ENCODE data around the gene ZSCAN18. TPM values are rescaled to one million over a fixed set of nuclear protein-coding genes. Genes with fewer than 3 reads are reported as not detected.

ZSCAN18 gene
- total and polyA plus RNA-seq, 5 experiments from 2014 or later, result 18.7 to 110 (median 30.0) TPM

GRCh38 chr19:58054901-58055874, 42.8 kb downstream of the ZSCAN18 start:
- Mint-ChIP-seq H3K4me3 (peak overlapping the region in 6 of 10 donors; percentile 30 to 58 (median 41)), H3K36me3 (peaks cover 21 to 45% (median 32%) of the 10 kb centered on the region in 3 donors), H3K9me3 (peaks cover 0 to 88% (median 40%) of the 10 kb centered on the region in 9 donors), H3K27me3 (peaks cover 5 to 30% (median 17%) of the 10 kb centered on the region in 5 donors), H3K27ac (no peak overlapping the region), H3K4me1 (peaks cover 6 to 12% (median 9%) of the 10 kb centered on the region in 4 donors)
- DNase-seq (peak in 1 of 10 donors; percentile 56), ATAC-seq (no peak)
- POLR2A ChIA-PET, result no interaction called here

GRCh38 chr19:58053480-58054156, 44.4 kb downstream of the ZSCAN18 start:
- no peak overlapping the region for H3K4me3 Mint-ChIP-seq
- peaks cover under 1 to 5% (median 4%) of the 10 kb centered on the region in 4 donors for H3K4me1 Mint-ChIP-seq
- H3K27me3 Mint-ChIP-seq, result peaks cover 8 to 25% (median 20%) of the 10 kb centered on the region in 5 donors
- ATAC-seq (no peak), DNase-seq (peak in 1 of 10 donors; percentile 48)
- H3K27ac Mint-ChIP-seq, result no peak overlapping the region
- POLR2A ChIA-PET, result no interaction called here
- peaks cover 0 to 88% (median 43%) of the 10 kb centered on the region in 9 donors for H3K9me3 Mint-ChIP-seq
- peaks cover 20 to 41% (median 40%) of the 10 kb centered on the region in 3 donors for H3K36me3 Mint-ChIP-seq

GRCh38 chr19:58052256-58052655, 45.8 kb downstream of the ZSCAN18 start:
- peaks cover 6 to 23% (median 22%) of the 10 kb centered on the region in 5 donors for H3K27me3 Mint-ChIP-seq
- ATAC-seq, result no peak
- POLR2A ChIA-PET, result no interaction called here
- H3K4me1 Mint-ChIP-seq, result peaks cover 0 to 4% (median 3%) of the 10 kb centered on the region in 4 donors
- H3K4me3 Mint-ChIP-seq, result no peak overlapping the region
- H3K27ac Mint-ChIP-seq, result no peak overlapping the region
- H3K36me3 Mint-ChIP-seq, result peaks cover 14 to 44% (median 33%) of the 10 kb centered on the region in 3 donors
- DNase-seq, result no peak
- H3K9me3 Mint-ChIP-seq, result peaks cover 0 to 90% (median 44%) of the 10 kb centered on the region in 9 donors

GRCh38 chr19:58047672-58048071, 50.4 kb downstream of the ZSCAN18 start:
- Mint-ChIP-seq H3K27ac (no peak overlapping the region), H3K27me3 (peaks cover 0 to 14% (median 0%) of the 10 kb centered on the region in 5 donors), H3K36me3 (peaks cover 10 to 41% (median 24%) of the 10 kb centered on the region in 3 donors), H3K4me3 (no peak overlapping the region), H3K4me1 (peaks cover 0 to 1% (median 0%) of the 10 kb centered on the region in 4 donors), H3K9me3 (peaks cover 9 to 90% (median 46%) of the 10 kb centered on the region in 9 donors)
- DNase-seq, result no peak
- POLR2A ChIA-PET, result no interaction called here
- ATAC-seq, result no peak

- ATAC-seq (no peak), DNase-seq (no peak)
- Mint-ChIP-seq H3K27me3 (peaks cover 0 to 15% (median 0%) of the 10 kb centered on the region in 5 donors), H3K36me3 (peaks cover 11 to 43% (median 22%) of the 10 kb centered on the region in 3 donors), H3K4me3 (no peak overlapping the region), H3K27ac (no peak overlapping the region), H3K9me3 (peaks cover 9 to 90% (median 45%) of the 10 kb centered on the region in 9 donors), H3K4me1 (peaks cover 0 to 1% (median 0%) of the 10 kb centered on the region in 4 donors)
- POLR2A ChIA-PET, result no interaction called here
Measured at GRCh38 chr19:58046856-58047255, 51.2 kb downstream of the ZSCAN18 start.

- Mint-ChIP-seq H3K4me3 (no peak overlapping the region), H3K27ac (no peak overlapping the region), H3K36me3 (peaks cover 13 to 48% (median 17%) of the 10 kb centered on the region in 3 donors), H3K9me3 (peaks cover 9 to 90% (median 53%) of the 10 kb centered on the region in 9 donors), H3K4me1 (no peaks in the 10 kb centered on the region), H3K27me3 (peaks cover 0 to 25% (median 0%) of the 10 kb centered on the region in 5 donors)
- POLR2A ChIA-PET, result no interaction called here
- DNase-seq (peak in 1 of 10 donors; percentile 53), ATAC-seq (no peak)
Measured at GRCh38 chr19:58045411-58046050, 52.5 kb downstream of the ZSCAN18 start.

- Mint-ChIP-seq H3K27me3 (peaks cover 0 to 25% (median 0%) of the 10 kb centered on the region in 5 donors), H3K36me3 (peaks cover 17 to 46% (median 19%) of the 10 kb centered on the region in 3 donors), H3K9me3 (peaks cover 9 to 95% (median 52%) of the 10 kb centered on the region in 9 donors), H3K4me1 (no peaks in the 10 kb centered on the region), H3K27ac (no peak overlapping the region), H3K4me3 (no peak overlapping the region)
- POLR2A ChIA-PET, result no interaction called here
- ATAC-seq, result no peak
- peak in 1 of 10 donors; percentile 53 for DNase-seq
Measured at GRCh38 chr19:58044886-58045285, 53.1 kb downstream of the ZSCAN18 start.

GRCh38 chr19:58044391-58044790, 53.6 kb downstream of the ZSCAN18 start:
- Mint-ChIP-seq H3K4me3 (no peak overlapping the region), H3K4me1 (no peaks in the 10 kb centered on the region), H3K36me3 (peaks cover 17 to 41% (median 19%) of the 10 kb centered on the region in 3 donors), H3K9me3 (peaks cover 9 to 95% (median 47%) of the 10 kb centered on the region in 9 donors), H3K27me3 (peaks cover 0 to 25% (median 0%) of the 10 kb centered on the region in 5 donors), H3K27ac (no peak overlapping the region)
- POLR2A ChIA-PET, result no interaction called here
- DNase-seq (peak in 1 of 10 donors; percentile 3), ATAC-seq (no peak)

- DNase-seq (no peak), ATAC-seq (peak in 1 of 2 donors; percentile 54)
- H3K27ac Mint-ChIP-seq, result no peak overlapping the region
- H3K4me1 Mint-ChIP-seq, result no peaks in the 10 kb centered on the region
- POLR2A ChIA-PET, result interaction anchor here (1.1 kb wide), 1 partner anchor 40 kb away, joined by 4 read pairs; the partner anchor contains the start of gene ZNF606
- H3K4me3 Mint-ChIP-seq, result no peak overlapping the region
- H3K36me3 Mint-ChIP-seq, result peaks cover 17 to 35% (median 22%) of the 10 kb centered on the region in 3 donors
- H3K27me3 Mint-ChIP-seq, result peaks cover 0 to 28% (median 9%) of the 10 kb centered on the region in 5 donors
- peaks cover 9 to 93% (median 41%) of the 10 kb centered on the region in 9 donors for H3K9me3 Mint-ChIP-seq
Measured at GRCh38 chr19:58042495-58043340, 55.3 kb downstream of the ZSCAN18 start.

- peaks cover 5 to 26% (median 20%) of the 10 kb centered on the region in 5 donors for H3K27me3 Mint-ChIP-seq
- H3K4me3 Mint-ChIP-seq, result no peak overlapping the region
- DNase-seq, result no peak
- H3K36me3 Mint-ChIP-seq, result peaks cover 16 to 32% (median 23%) of the 10 kb centered on the region in 3 donors
- no peak overlapping the region for H3K27ac Mint-ChIP-seq
- POLR2A ChIA-PET, result no interaction called here
- ATAC-seq, result no peak
- H3K9me3 Mint-ChIP-seq, result peaks cover 5 to 92% (median 31%) of the 10 kb centered on the region in 9 donors
- no peaks in the 10 kb centered on the region for H3K4me1 Mint-ChIP-seq
Measured at GRCh38 chr19:58040751-58041525, 57.1 kb downstream of the ZSCAN18 start.

Measured in naive thymus-derived CD8-positive, alpha-beta T cell (primary cell).